ENCODE measurements around the gene EHMT1.

Gene EHMT1

GRCh38 chr9:137838576-137838975 is 219.8 kb downstream of the EHMT1 start:
- Histone ChIP-seq H3K27ac (replicated peaks) (no peak overlapping the region), H3K27me3 (ENCODE audit: insufficient read depth, poor library complexity, severe bottlenecking) (no peaks in the 10 kb centered on the region), H3K4me3 (replicated peaks; ENCODE audit: insufficient read depth, low read length) (no peak overlapping the region)
- TF ChIP-seq SPI1 (IDR thresholded peaks at IDR 0.05; ENCODE audit: borderline replicate concordance, low read depth) (peak; percentile 4; the same call in 1 of the 2 replicates), REST (IDR thresholded peaks at IDR 0.05; ENCODE audit: insufficient replicate concordance, low read depth) (no peak)
- no peak for DNase-seq (ENCODE audit: low read depth in 1 of 2, low spot score in 1 of 2)

- Histone ChIP-seq H3K27me3 (ENCODE audit: insufficient read depth, poor library complexity, severe bottlenecking) (no peaks in the 10 kb centered on the region), H3K27ac (replicated peaks) (no peak overlapping the region), H3K4me3 (replicated peaks; ENCODE audit: insufficient read depth, low read length) (no peak overlapping the region)
- no peak for DNase-seq (ENCODE audit: low read depth in 1 of 2, low spot score in 1 of 2)
- TF ChIP-seq REST (IDR thresholded peaks at IDR 0.05; ENCODE audit: insufficient replicate concordance, low read depth) (no peak), SPI1 (IDR thresholded peaks at IDR 0.05; ENCODE audit: borderline replicate concordance, low read depth) (no peak), POLR2AphosphoS5 (IDR thresholded peaks at IDR 0.05; ENCODE audit: low read depth) (no peak)
Observed at GRCh38 chr9:137843355-137843754, 224.6 kb downstream of the EHMT1 start.

GRCh38 chr9:137851516-137852267 is 232.9 kb downstream of the EHMT1 start:
- Histone ChIP-seq H3K27me3 (ENCODE audit: insufficient read depth, poor library complexity, severe bottlenecking) (no peaks in the 10 kb centered on the region), H3K27ac (replicated peaks) (no peak overlapping the region), H3K4me3 (replicated peaks; ENCODE audit: insufficient read depth, low read length) (no peak overlapping the region)
- no peak for DNase-seq (ENCODE audit: low read depth in 1 of 2, low spot score in 1 of 2)
- TF ChIP-seq GABPA (IDR thresholded peaks at IDR 0.05; ENCODE audit: low read depth) (no peak), REST (IDR thresholded peaks at IDR 0.05; ENCODE audit: insufficient replicate concordance, low read depth) (no peak), SPI1 (IDR thresholded peaks at IDR 0.05; ENCODE audit: borderline replicate concordance, low read depth) (no peak), CTCF (IDR thresholded peaks at IDR 0.05; ENCODE audit: insufficient read depth, low read length) (no peak), POLR2AphosphoS5 (IDR thresholded peaks at IDR 0.05; ENCODE audit: low read depth) (no peak)

GRCh38 chr9:137853392-137853995 is 234.7 kb downstream of the EHMT1 start:
- no peak overlapping the region for H3K27ac ChIP-seq (replicated peaks)
- no peaks in the 10 kb centered on the region for H3K27me3 ChIP-seq (ENCODE audit: insufficient read depth, poor library complexity, severe bottlenecking)
- TF ChIP-seq GABPA (IDR thresholded peaks at IDR 0.05; ENCODE audit: low read depth) (no peak), POLR2AphosphoS5 (IDR thresholded peaks at IDR 0.05; ENCODE audit: low read depth) (no peak)
- no peak overlapping the region for H3K4me3 ChIP-seq (replicated peaks; ENCODE audit: insufficient read depth, low read length)
- no peak for DNase-seq (ENCODE audit: low read depth in 1 of 2, low spot score in 1 of 2)
